Left forelimb (tissue), 1 donor: Measurements from ENCODE around the gene RPS19BP1.

Experiments used
- DNase-seq: peaks from one replicate; pipeline ENCODE4 v3.0.0-alpha.2; 2018; ENCODE audit warnings: low spot score

The RPS19BP1 gene

GRCh38 chr22:39532215-39533073 is at the start of gene RPS19BP1:
TSS of gene RPS19BP1 (minus strand) at chr22:39532748. CDS start at chr22:39532738, 10 bp downstream.
- DNase-seq, result peak; percentile 99

GRCh38 chr22:39581303-39581702 is 48.8 kb upstream of the RPS19BP1 start:
- no peak for DNase-seq

- no peak for DNase-seq
These were observed 48.2 kb upstream of the RPS19BP1 start for GRCh38 chr22:39580795-39581194.

GRCh38 chr22:39580006-39580441 is 47.5 kb upstream of the RPS19BP1 start:
- DNase-seq, result no peak

- no peak for DNase-seq
These were observed 45.4 kb upstream of the RPS19BP1 start for GRCh38 chr22:39577900-39578299.

GRCh38 chr22:39577366-39577765 is 44.8 kb upstream of the RPS19BP1 start:
- no peak for DNase-seq

GRCh38 chr22:39576027-39576426 is 43.5 kb upstream of the RPS19BP1 start:
- DNase-seq, result no peak

GRCh38 chr22:39575552-39575825 is 42.9 kb upstream of the RPS19BP1 start:
- no peak for DNase-seq

- no peak for DNase-seq
These were observed 42.4 kb upstream of the RPS19BP1 start for GRCh38 chr22:39574779-39575551.

GRCh38 chr22:39571538-39571937 is 39.0 kb upstream of the RPS19BP1 start:
- no peak for DNase-seq

- DNase-seq, result no peak
These were observed 38.1 kb upstream of the RPS19BP1 start, which contains the start of gene CACNA1I for GRCh38 chr22:39570665-39571064. TSS of gene CACNA1I (plus strand) at chr22:39570753. CDS start at chr22:39570753, 0 bp downstream.

GRCh38 chr22:39570226-39570625 is 37.7 kb upstream of the RPS19BP1 start:
- no peak for DNase-seq

- no peak for DNase-seq
These were observed 36.5 kb upstream of the RPS19BP1 start for GRCh38 chr22:39569066-39569465.

GRCh38 chr22:39568278-39568981 is 35.9 kb upstream of the RPS19BP1 start:
- DNase-seq, result no peak

- no peak for DNase-seq
These were observed 34.8 kb upstream of the RPS19BP1 start for GRCh38 chr22:39567135-39567946.

- DNase-seq, result no peak
These were observed 32.9 kb upstream of the RPS19BP1 start for GRCh38 chr22:39565414-39565944.

- no peak for DNase-seq
These were observed 31.3 kb upstream of the RPS19BP1 start for GRCh38 chr22:39563571-39564428.

- no peak for DNase-seq
These were observed 30.4 kb upstream of the RPS19BP1 start for GRCh38 chr22:39562839-39563489.

GRCh38 chr22:39560127-39560526 is 27.6 kb upstream of the RPS19BP1 start:
- no peak for DNase-seq
